Endodermal cell (in vitro differentiated cells): Measurements from ENCODE around the gene CACNG6. TPM values are rescaled to one million over a fixed set of nuclear protein-coding genes. Genes with fewer than 3 reads are reported as not detected.
A peak's percentile ranks its signal among the peaks of the same experiment; 100 is the strongest.

Experiments
- DNase-seq: peaks from one replicate; pipeline ENCODE4 v3.0.0-alpha.2; 2017
- H3K27ac ChIP-seq: 2 replicates; pipeline ENCODE4 v1.5.1; 2013; ENCODE audit warnings: mild to moderate bottlenecking, low read depth, low read length, moderate library complexity
- H3K27me3 ChIP-seq: 2 replicates; pipeline ENCODE4 v1.6.1; 2013; ENCODE audit warnings: mild to moderate bottlenecking, low read length, moderate library complexity; ENCODE audit not compliant: insufficient read depth, control insufficient read depth, poor library complexity, severe bottlenecking
- H3K36me3 ChIP-seq: 2 replicates; pipeline ENCODE4 v1.7.0; 2013; ENCODE audit warnings: mild to moderate bottlenecking, low read length, moderate library complexity; ENCODE audit not compliant: control insufficient read depth, insufficient read depth
- H3K4me1 ChIP-seq: one replicate; pipeline ENCODE4 v1.7.0; 2013; ENCODE audit warnings: low read length; ENCODE audit not compliant: control insufficient read depth, insufficient read depth
- H3K4me3 ChIP-seq: 2 replicates; pipeline ENCODE4 v1.5.1; 2013; ENCODE audit warnings: mild to moderate bottlenecking, low read length, moderate library complexity
- H3K9ac ChIP-seq: 2 replicates; pipeline ENCODE4 v1.6.1; 2013; ENCODE audit warnings: mild to moderate bottlenecking, low read length, moderate library complexity; ENCODE audit not compliant: poor library complexity, severe bottlenecking; ENCODE audit errors: extremely low read depth
- H3K9me3 ChIP-seq: 2 replicates; pipeline ENCODE4 v1.6.1; 2013; ENCODE audit warnings: mild to moderate bottlenecking, low read length, moderate library complexity; ENCODE audit not compliant: control insufficient read depth
- H3K27ac Mint-ChIP-seq: 2 replicates; pipeline ENCODE4 v1.8.0; 2020; ENCODE audit warnings: mixed read lengths
- H3K27me3 Mint-ChIP-seq: 2 replicates; pipeline ENCODE4 v1.8.0; 2021; ENCODE audit warnings: mild to moderate bottlenecking, mixed read lengths; ENCODE audit not compliant: insufficient read depth
- H3K36me3 Mint-ChIP-seq: 2 replicates; pipeline ENCODE4 v1.8.0; 2020; ENCODE audit warnings: low read depth, mixed read lengths
- H3K4me1 Mint-ChIP-seq: 2 replicates; pipeline ENCODE4 v1.8.0; 2020; ENCODE audit warnings: mixed read lengths
- H3K4me3 Mint-ChIP-seq: 2 replicates; pipeline ENCODE4 v1.8.0; 2020; ENCODE audit warnings: mild to moderate bottlenecking, moderate library complexity, mixed read lengths
- H3K9me3 Mint-ChIP-seq: 2 replicates; pipeline ENCODE4 v1.8.0; 2020; ENCODE audit warnings: mild to moderate bottlenecking, mixed read lengths
- WGBS, 2 experiments: methylation state at CpG; one replicate each; pipeline versions ENCODE4 v1.1.5 to v1.1.7; 2013; ENCODE audit warnings: missing lambda C conversion rate in 2 of 2, mixed read lengths in 1 of 2; ENCODE audit not compliant: insufficient coverage in 1 of 2, insufficient read length in 1 of 2; 5-methylcytosine and 5-hydroxymethylcytosine counted together
- total RNA-seq, 2 donors: library from RNA; stranded (reverse); fragmentation: NEBNext Ultra II Directional in 1 of 2; extraction: Animal tissue kit (Norgen Biotek cat#: 25700) in 1 of 2; gene quantifications; 2 replicates in 1 of 2; 3 replicates in 1 of 2; pipeline ENCODE4 v1.2.1, GENCODE V29; 2021
- TF ChIP-seq, protein P1 (sequence below): fragments of 200-600 bp; sonication (generic); conservative IDR thresholded peaks from 2 replicates; pipeline ENCODE4 v1.5.0; 2021; ENCODE audit warnings: antibody characterized with exemption, mild to moderate bottlenecking

CACNG6 gene
- total RNA-seq, 2 donors from 2014 or later = 0.92 to 1.8 TPM

DNA sequence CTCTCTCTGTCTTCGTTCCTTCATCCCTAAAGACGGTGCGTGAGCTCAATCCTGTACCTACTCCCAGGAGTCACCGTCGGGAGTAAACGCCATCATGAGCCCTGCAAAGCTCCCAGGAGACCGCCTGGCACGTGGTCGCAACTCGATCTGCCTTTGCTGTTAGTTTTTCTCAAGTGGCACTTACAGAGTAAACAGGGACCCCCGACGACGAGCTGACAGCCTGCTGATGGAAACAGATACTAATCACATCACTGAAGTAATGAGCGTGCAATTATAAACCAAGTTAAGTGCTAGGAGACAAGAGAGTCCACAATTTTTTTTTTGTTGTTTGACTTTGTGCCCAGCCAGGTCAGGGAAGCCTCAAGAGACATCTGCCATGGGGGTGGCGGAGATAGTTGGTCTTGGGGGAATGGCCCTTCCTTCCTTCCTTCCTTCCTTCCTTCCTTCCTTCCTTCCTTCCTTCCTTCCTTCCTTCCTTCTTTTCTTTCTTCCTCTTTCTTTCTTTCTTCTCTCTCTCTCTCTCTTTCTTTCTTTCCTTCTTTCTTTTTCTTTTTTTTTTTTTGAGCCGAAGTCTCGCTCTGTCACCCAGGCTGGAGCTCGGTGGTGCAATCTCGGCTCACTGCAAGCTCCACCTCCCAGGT, 23.6 kb downstream of the CACNG6 start:
- WGBS, 2 experiments = 76% methylated on average over 18 of the region's 19 CpGs
- peaks cover 29% of the 10 kb centered on the region for H3K27me3 Mint-ChIP-seq

DNA sequence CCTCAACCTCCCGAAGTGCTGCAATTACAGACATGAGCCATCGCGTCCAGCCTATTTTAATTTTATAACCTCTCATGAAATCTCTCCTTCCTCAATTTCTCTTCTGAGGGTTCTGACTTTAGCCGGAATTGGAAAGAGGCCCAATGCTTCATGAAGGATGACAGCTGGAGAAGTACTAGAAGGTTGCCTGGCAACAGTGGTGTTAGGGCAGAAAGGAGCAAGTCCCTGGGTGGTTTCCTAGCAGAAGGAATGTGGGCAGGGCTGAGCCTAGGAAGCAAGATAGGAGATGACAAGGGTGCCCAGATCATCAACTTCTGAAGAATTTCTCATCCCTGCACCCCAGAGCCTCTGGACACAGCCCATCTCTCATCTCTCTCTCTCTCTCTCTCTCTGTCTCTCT, 25.8 kb downstream of the CACNG6 start:
- 89 to 96% methylated on average over 3 to 4 of the region's 4 CpGs for WGBS, 2 experiments
- Mint-ChIP-seq H3K27me3 (peaks cover 26% of the 10 kb centered on the region), H3K36me3 (no peaks in the 10 kb centered on the region), H3K27ac (no peak overlapping the region), H3K9me3 (peaks cover 13% of the 10 kb centered on the region), H3K4me3 (no peak overlapping the region), H3K4me1 (peaks cover 9% of the 10 kb centered on the region)
- H3K9ac ChIP-seq = no peak overlapping the region
- H3K27ac ChIP-seq = peak overlapping the region; percentile 63
- H3K9me3 ChIP-seq = peaks cover 8% of the 10 kb centered on the region
- DNase-seq = no peak
- no peaks in the 10 kb centered on the region for H3K4me1 ChIP-seq
- no peaks in the 10 kb centered on the region for H3K27me3 ChIP-seq
- H3K4me3 ChIP-seq = no peak overlapping the region
- H3K36me3 ChIP-seq = no peaks in the 10 kb centered on the region
- TF ChIP-seq, protein P1, sequence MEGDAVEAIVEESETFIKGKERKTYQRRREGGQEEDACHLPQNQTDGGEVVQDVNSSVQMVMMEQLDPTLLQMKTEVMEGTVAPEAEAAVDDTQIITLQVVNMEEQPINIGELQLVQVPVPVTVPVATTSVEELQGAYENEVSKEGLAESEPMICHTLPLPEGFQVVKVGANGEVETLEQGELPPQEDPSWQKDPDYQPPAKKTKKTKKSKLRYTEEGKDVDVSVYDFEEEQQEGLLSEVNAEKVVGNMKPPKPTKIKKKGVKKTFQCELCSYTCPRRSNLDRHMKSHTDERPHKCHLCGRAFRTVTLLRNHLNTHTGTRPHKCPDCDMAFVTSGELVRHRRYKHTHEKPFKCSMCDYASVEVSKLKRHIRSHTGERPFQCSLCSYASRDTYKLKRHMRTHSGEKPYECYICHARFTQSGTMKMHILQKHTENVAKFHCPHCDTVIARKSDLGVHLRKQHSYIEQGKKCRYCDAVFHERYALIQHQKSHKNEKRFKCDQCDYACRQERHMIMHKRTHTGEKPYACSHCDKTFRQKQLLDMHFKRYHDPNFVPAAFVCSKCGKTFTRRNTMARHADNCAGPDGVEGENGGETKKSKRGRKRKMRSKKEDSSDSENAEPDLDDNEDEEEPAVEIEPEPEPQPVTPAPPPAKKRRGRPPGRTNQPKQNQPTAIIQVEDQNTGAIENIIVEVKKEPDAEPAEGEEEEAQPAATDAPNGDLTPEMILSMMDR = no peak

More for the DNA sequence above, 23.6 kb downstream of the CACNG6 start:
- no peak overlapping the region for H3K27ac Mint-ChIP-seq
- TF ChIP-seq, protein P1 = no peak
- Histone ChIP-seq H3K27ac (no peak overlapping the region), H3K9ac (no peak overlapping the region), H3K4me1 (no peaks in the 10 kb centered on the region), H3K4me3 (no peak overlapping the region), H3K36me3 (no peaks in the 10 kb centered on the region), H3K27me3 (no peaks in the 10 kb centered on the region), H3K9me3 (peaks cover 8% of the 10 kb centered on the region)
- H3K36me3 Mint-ChIP-seq = no peaks in the 10 kb centered on the region
- H3K9me3 Mint-ChIP-seq = peaks cover 8% of the 10 kb centered on the region
- no peak for DNase-seq
- peaks cover 13% of the 10 kb centered on the region for H3K4me1 Mint-ChIP-seq
- H3K4me3 Mint-ChIP-seq = no peak overlapping the region

DNA sequence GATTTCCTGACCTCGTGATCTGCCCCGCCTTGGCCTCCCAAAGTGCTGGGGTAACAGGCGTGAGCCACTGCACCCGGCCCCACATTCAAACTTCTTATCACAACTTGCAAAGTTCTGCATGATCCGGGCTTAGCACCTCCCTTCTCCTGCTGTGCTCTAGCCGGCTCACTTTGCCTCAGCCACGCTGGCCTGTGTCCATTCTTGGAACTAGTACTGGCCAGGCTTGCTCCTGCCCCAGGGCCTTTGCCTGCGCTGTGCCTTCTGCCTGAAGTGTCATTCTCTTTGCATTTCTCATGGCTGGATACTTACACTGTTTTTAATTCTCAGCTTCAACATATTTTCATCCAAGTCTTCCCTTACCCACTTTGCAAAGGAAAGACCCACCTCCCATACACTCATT, 29.9 kb downstream of the CACNG6 start:
- Histone ChIP-seq H3K4me3 (no peak overlapping the region), H3K9ac (no peak overlapping the region), H3K4me1 (no peaks in the 10 kb centered on the region), H3K36me3 (no peaks in the 10 kb centered on the region), H3K9me3 (peaks cover 8% of the 10 kb centered on the region), H3K27me3 (no peaks in the 10 kb centered on the region), H3K27ac (no peak overlapping the region)
- Mint-ChIP-seq H3K9me3 (peaks cover 13% of the 10 kb centered on the region), H3K36me3 (no peaks in the 10 kb centered on the region), H3K4me3 (no peak overlapping the region), H3K4me1 (peaks cover 6% of the 10 kb centered on the region), H3K27ac (no peak overlapping the region), H3K27me3 (peaks cover 25% of the 10 kb centered on the region)
- TF ChIP-seq, protein P1 = no peak
- DNase-seq = no peak
- 87 to 88% methylated on average over 7 to 8 of the region's 8 CpGs for WGBS, 2 experiments
